ENCODE measurements around the gene NDUFB1.

NDUFB1 gene

DNA sequence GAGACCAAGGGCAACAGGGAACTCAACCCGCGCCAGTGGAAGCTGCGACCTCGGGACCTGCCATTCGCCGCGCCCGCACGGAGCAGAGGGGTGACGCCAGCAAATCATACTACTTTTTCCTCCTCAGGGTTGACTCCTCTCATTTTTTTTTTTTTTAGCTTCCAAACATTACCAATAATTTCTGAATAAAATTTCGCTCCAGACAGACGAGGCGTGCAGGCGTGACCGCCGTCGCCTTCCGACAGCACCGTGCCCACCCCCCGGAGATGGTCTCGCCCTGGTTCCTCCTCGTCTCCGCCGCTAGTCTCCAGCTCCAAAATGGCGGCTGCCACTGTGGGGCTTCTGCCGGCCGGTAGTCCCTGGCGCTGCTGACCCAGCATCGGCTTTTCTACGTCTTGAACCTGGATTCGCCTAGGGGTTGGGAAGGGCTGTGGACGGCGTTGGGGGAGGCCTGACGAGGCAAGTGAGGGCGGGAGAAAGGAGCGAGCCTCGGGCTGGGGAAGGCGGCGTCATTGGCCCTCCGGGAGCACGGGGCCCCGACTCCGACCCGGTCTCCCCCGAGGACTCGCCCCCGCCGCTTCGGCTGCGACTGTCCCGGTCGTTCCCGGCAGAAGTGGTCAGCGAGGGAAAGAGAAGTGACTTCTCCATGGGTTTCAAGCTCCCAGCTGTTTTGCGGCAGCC lies at the start of gene NDUFB1, which contains the start of gene CPSF2:
Gene NDUFB1 (minus strand): TSS at position 37 of the 681 bp plus-strand sequence. CDS start 4,069 bp downstream, outside the sequence.
Gene CPSF2 (plus strand): TSS at position 300 of the 681 bp plus-strand sequence. CDS start 9,016 bp downstream, outside the sequence.
- DNase-seq (ENCODE audit: low read depth) = peak; percentile 76

DNA sequence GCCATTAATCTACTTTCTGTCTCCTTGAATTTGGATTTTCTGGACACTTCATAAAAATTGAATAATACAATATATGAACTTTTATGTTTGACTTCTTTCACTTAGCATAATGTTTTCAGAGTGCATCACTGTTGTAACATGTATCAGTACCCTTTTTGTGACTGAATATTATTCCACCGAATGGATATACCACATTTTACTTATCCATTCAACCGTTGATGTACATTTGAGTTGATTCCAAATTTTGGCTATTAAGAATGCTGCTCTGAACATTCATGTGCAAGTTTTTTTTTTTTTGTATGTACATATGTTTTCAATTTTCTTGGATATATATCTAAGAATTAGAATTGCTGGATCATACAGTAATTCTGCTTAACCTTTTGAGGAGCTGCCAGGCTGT lies 43.5 kb upstream of the NDUFB1 start:
- DNase-seq (ENCODE audit: low read depth) = no peak

DNA sequence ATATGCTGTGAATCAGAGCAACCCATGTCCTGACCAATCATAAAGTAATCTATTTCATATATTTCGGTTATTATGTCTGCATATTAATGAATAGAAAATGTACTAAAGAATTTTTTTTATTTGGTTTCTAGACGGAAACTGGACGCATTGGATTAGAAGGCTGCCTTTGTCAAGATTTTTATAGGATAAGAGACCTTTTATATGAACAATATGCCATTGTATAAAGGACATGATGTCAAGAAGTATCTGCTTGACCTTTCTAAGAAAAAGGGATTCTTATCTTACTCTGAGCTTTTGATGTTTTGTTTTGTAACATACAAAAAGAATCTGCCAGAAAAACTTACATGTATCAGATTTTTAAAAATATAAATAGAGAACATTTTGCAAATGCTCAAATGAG lies 40.0 kb upstream of the NDUFB1 start:
- no peak for DNase-seq (ENCODE audit: low read depth)

- DNase-seq (ENCODE audit: low read depth) = no peak
Measured at GRCh38 chr14:92160619-92161018, 39.1 kb upstream of the NDUFB1 start.

- no peak for DNase-seq (ENCODE audit: low read depth)
Measured at GRCh38 chr14:92154283-92154942, 32.9 kb upstream of the NDUFB1 start.

DNA sequence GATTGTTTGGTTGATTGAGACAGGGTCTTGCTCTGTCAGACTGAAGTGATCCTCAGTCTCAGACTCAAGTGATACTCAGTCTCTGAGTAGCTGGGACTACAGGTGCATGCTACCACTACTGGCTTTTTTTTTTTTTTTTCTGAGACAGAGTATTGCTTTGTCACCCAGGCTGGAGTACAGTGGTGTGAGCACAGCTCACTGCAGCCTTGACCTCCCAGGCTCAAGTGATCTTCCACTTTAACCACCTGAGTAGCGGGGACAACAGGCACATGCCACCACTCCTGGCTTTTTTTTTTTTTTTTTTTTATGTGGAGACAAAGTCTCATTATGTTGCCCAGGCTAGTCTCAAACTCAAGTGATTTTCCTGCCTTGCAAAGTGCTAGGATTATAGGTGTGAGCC lies 32.1 kb upstream of the NDUFB1 start:
- DNase-seq (ENCODE audit: low read depth) = no peak

DNA sequence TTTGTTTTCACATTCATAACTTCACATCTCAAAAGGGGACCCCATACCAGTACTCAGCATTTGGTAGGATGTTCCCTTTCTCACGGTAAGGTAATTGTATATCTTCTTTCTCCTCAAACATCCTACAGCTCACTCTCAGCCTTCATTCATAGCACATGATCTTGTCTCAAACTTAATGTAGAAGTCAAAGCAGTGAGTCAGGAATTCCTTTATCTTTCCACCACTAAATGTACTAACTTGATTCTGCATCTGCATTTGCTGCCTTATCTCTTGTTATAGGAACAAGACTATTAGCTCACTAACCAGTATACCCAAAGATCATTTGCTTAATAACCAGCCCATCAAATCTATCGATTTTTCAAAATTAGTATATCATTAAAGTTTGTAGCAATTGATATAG lies 23.2 kb upstream of the NDUFB1 start:
- DNase-seq (ENCODE audit: low read depth) = no peak

DNA sequence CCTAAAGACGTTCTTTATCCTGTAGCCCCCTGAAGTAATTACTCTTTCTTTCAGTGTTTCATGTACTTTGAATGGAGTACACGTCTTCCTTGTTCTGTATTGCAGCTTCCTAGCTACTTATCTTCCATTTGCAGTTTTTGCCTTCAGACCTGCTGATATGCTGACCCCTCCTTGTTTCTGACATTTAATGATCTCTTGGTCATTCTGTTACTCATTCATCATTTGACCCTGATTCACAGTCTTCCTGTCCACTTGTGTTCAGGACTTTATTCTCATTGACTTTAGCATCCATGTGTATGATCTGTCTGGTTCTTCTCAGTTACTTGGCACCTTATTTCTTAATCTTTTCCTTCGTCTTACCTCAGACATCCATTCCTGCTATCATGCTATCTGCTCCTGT lies 22.5 kb upstream of the NDUFB1 start:
- DNase-seq (ENCODE audit: low read depth) = no peak

DNA sequence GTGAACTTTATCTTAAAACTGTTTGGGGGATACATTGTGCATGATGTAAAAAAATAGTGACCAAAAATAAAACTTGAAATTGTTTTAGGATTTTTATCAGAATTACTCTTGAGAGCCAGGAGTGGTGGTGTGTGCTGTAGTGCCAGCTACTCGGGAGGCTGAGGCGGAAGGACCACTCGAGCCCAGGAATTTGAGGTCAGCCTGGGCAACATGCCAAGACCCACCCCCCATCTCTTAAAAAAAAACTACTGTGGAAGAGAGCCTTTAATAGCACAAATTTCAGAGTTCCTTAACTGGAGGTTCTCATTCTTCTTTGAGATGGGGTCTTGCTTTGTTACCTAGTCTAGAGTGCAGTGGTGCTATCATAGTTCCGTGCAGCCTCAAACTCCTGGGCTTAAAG lies 21.8 kb upstream of the NDUFB1 start:
- no peak for DNase-seq (ENCODE audit: low read depth)

DNA sequence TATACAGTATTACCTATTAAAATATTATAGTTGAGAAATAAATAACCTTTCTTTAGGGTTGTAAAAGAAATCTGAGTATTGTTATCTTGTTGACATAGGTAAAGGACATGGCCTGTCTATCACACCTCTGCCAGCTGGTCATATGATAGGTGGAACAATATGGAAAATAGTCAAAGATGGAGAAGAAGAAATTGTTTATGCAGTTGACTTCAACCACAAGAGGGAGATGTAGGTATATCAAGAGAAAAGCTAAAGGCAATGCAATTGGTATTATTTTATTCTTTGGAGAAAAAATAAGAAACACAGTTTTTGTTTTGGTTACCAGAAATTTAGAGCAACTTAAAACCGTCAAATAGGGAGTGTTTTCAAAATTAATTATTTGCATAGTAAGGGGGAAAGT lies 13.8 kb upstream of the NDUFB1 start:
- DNase-seq (ENCODE audit: low read depth) = no peak

- no peak for DNase-seq (ENCODE audit: low read depth)
Measured at GRCh38 chr14:92134456-92134855, 12.9 kb upstream of the NDUFB1 start.

DNA sequence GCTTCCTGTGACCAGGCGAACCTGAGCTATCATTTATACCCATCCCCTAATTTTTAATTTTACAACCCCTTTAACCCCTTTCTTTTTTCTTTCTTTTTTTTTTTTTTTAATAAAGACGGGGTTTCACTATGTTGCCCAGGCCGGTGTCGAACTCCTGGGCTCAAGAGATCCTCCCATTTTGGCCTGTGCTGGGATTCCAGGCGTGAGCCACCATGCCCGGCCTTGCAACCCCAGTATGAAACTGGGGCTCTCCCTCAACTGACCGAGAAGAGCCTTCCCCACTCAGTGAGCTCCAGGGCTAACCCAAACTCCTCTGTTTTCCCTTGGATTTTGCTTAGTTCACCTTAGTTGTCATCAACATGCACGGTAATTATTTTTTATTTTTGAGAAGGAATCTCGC lies 1.3 kb upstream of the NDUFB1 start:
- no peak for DNase-seq (ENCODE audit: low read depth)

GRCh38 chr14:92122351-92122677 lies 808 bp upstream of the NDUFB1 start:
- DNase-seq (ENCODE audit: low read depth) = no peak

DNA sequence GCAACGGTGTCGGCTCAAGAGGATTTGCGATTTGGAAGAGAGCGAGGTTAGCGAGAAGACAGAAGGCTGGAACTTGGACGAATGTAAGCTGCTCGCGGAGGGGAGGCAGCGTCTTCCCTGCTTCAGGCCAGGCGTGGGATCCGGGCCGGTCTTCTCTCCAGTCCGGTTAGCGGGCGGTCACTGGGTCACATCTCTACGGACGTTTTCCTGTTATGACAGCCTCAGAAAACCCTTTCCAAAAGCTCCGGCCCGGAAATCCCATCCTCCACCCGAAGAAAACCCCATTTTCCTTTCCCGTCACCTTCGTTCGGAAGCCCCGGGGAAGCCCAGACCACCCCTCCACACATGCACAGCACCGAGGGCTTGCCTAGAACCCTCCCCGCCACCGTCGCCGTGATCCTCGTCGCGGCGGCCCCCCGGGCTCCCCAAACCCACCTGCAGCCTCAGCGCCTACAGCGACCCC lies 268 bp downstream of the NDUFB1 start:
- no peak for DNase-seq (ENCODE audit: low read depth)

- no peak for DNase-seq (ENCODE audit: low read depth)
Measured at GRCh38 chr14:92109490-92109889, 12.0 kb downstream of the NDUFB1 start.

DNA sequence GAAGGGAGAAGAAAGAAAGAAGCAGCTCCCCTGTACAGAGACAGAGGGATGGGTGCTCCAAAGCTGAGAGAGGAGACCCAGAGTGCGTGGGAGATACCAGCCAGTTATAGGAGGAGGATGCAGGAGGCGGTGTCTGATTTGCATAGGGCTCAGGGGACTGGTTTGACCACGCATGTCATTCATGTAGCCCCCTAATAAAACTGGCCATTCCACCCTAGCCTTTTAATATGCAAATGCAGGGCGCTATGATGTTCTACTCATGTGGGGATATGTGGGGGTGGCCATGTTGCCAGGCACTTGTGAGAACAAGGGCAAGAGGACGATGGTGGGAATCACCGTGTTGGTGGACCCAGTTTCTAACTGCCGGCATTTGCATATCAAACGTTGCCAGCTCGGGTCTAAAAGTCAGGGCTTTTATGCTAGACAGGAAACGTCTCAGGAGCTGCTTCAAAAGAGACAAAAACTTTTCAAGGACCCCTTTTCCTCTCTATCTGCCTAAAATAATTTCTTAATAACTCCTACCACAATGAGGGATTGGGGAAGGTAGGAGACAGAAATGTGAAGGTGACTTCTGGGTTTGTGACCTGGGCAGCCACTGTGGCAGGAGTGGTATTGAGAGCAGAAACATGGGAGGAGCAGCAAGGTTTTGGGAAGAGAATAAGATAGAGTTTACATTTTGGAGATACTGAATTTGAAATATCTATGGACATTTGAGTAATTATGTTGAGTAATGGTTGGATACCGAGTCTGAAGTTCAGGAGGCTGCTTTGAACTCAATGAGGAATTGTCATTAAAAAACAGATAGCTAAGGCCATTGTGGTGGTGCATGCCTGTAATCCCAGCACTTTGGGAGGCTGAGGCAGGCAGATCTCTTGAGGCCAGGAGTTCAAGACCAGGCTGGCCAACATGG lies 12.9 kb downstream of the NDUFB1 start:
- DNase-seq (ENCODE audit: low read depth) = no peak

DNA sequence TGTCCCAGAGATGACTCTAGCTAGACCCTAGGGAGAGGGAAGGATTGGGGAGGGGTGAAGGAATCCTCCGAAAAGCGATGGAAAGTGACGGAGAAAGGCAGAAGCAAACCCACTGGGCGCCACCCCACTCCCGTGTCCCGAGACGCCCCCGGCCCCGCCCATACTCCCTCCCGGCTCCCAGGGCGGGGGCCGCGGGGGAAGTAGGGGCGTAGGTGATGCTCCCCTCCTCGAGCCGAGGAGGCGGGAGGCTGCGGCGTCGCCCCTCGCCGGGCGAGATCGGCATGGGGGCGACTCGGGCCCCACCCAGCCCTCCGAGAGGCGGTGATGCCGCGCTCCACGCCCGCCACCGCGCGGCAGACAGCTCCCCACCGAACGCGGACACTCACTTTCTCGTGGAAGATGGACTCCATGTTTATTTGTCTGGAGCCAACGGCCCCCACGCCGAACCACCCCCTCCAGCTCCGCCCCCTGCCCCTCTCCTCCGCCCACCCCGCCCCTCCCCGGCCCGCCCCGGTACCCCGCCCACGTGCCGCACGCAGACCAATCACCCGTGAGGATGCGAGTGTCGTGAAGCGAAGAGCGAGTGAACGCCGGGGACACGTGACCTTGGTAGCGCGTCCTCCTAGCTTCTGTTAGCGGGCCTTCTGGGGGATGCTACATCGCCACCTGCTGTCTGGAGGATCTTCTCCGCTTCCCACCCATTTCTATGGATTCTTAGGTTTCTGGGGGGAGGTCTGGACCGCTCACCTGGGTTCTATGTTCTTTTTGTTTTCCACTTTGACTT lies 15.2 kb downstream of the NDUFB1 start, which contains the start of gene ATXN3:
Gene ATXN3 (minus strand): TSS at position 440 of the 784 bp plus-strand sequence. CDS start 30 bp downstream, at position 410.
- peak; percentile 93 for DNase-seq (ENCODE audit: low read depth)

DNA sequence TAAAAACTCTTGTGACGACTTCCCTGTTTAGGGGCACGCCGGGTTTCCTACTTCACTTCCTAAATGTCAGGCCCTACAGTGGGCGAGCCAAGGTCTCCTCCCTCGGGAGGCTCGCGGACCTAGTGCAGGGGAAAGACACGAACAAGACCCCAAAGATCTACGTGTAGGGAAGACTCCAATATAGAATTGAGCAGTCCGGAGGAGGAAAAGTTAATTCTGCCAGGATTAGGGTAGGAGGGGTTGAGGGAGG lies 15.7 kb downstream of the NDUFB1 start:
- DNase-seq (ENCODE audit: low read depth) = peak; percentile 14

- DNase-seq (ENCODE audit: low read depth) = no peak
Measured at GRCh38 chr14:92105073-92105892, 16.2 kb downstream of the NDUFB1 start.

DNA sequence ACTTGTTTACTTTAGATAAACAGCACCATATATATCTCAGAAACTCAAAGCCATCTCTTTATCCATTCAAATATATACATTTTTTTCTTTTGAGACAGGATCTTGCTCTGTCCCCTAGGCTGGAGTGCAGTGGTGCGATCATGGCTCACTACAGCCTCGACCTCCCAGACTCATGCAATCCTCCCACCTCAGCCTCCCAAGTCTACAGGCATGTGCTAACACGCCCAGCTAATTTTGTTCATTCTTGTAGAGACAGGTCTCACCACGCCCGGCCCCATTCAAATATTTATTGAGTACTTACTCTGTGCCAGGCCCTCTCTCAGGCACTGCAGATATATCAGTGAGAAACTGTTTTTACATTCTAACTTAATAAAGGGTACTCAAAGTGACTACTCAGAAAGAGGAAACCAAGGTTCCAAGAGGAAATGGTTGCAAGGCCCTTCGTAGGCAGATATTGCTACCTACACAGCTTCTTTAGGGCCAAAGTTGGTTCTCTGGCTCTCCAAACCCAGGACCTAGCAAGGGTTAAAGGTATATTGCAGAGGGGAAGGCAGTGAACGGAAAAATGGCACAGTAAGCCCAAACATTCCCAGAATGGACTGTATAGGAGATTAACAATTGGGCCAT lies 18.0 kb downstream of the NDUFB1 start:
- DNase-seq (ENCODE audit: low read depth) = no peak

- no peak for DNase-seq (ENCODE audit: low read depth)
Measured at GRCh38 chr14:92099802-92100201, 21.7 kb downstream of the NDUFB1 start.

Measured in activated T-cell treated with anti-CD3 and anti-CD28 coated beads for 24 hours (primary cell).